NCI-H2171 treated with DMSO at 0.1 percent for 48 hours (cell line): ENCODE measurements around the gene SERPINA12.
"Not testable (repeated sequence)": the region's sequence is repeated elsewhere in the genome, so short reads cannot be mapped to it uniquely, and the experiment has no call there.

Experiments
- DNase-seq: peaks from one replicate; lab custom pipeline; 2025; lab: John Stamatoyannopoulos, UW

Gene SERPINA12

GRCh38 chr14:94536836-94537235 lies 27.6 kb upstream of the SERPINA12 start:
- no peak for DNase-seq

GRCh38 chr14:94535506-94535905 lies 26.2 kb upstream of the SERPINA12 start:
- DNase-seq: no peak

GRCh38 chr14:94532447-94532846 lies 23.2 kb upstream of the SERPINA12 start:
- no peak for DNase-seq

GRCh38 chr14:94531187-94531586 lies 21.9 kb upstream of the SERPINA12 start:
- DNase-seq: no peak

- no peak for DNase-seq
These were observed 14.8 kb upstream of the SERPINA12 start for GRCh38 chr14:94524093-94524492.

GRCh38 chr14:94523265-94523664 lies 14.0 kb upstream of the SERPINA12 start:
- DNase-seq: no peak

GRCh38 chr14:94522115-94522724 lies 13.0 kb upstream of the SERPINA12 start:
- no peak for DNase-seq

GRCh38 chr14:94521375-94522114 lies 12.3 kb upstream of the SERPINA12 start:
- DNase-seq: no peak

GRCh38 chr14:94517641-94518257 lies 8.5 kb upstream of the SERPINA12 start:
- DNase-seq: no peak

- DNase-seq: no peak
These were observed 8.0 kb upstream of the SERPINA12 start for GRCh38 chr14:94517248-94517640.

- no peak for DNase-seq
These were observed 6.6 kb upstream of the SERPINA12 start for GRCh38 chr14:94515856-94516255.

- no peak for DNase-seq
These were observed 6.2 kb upstream of the SERPINA12 start for GRCh38 chr14:94515426-94515825.

GRCh38 chr14:94514351-94514750 lies 5.1 kb upstream of the SERPINA12 start:
- no peak for DNase-seq

- not testable (repeated sequence) for DNase-seq
These were observed 1.2 kb upstream of the SERPINA12 start for GRCh38 chr14:94510481-94510880.

- no peak for DNase-seq
These were observed 3.6 kb downstream of the SERPINA12 start for GRCh38 chr14:94505641-94506040.

GRCh38 chr14:94505206-94505605 lies 4.1 kb downstream of the SERPINA12 start:
- no peak for DNase-seq

GRCh38 chr14:94501588-94502516 lies 7.4 kb downstream of the SERPINA12 start:
- no peak for DNase-seq

- DNase-seq: no peak
These were observed 9.0 kb downstream of the SERPINA12 start for GRCh38 chr14:94500264-94500663.

GRCh38 chr14:94499673-94500072 lies 9.6 kb downstream of the SERPINA12 start:
- DNase-seq: no peak

- DNase-seq: no peak
These were observed 11.1 kb downstream of the SERPINA12 start for GRCh38 chr14:94498215-94498614.

- no peak for DNase-seq
These were observed 15.2 kb downstream of the SERPINA12 start for GRCh38 chr14:94494085-94494484.

- DNase-seq: no peak
These were observed 17.8 kb downstream of the SERPINA12 start for GRCh38 chr14:94491511-94491910.
